ENCODE measurements around the gene GALNS.

GALNS gene

GRCh38 chr16:88796278-88796677 is 60.5 kb downstream of the GALNS start:
- TF ChIP-seq, protein P1, sequence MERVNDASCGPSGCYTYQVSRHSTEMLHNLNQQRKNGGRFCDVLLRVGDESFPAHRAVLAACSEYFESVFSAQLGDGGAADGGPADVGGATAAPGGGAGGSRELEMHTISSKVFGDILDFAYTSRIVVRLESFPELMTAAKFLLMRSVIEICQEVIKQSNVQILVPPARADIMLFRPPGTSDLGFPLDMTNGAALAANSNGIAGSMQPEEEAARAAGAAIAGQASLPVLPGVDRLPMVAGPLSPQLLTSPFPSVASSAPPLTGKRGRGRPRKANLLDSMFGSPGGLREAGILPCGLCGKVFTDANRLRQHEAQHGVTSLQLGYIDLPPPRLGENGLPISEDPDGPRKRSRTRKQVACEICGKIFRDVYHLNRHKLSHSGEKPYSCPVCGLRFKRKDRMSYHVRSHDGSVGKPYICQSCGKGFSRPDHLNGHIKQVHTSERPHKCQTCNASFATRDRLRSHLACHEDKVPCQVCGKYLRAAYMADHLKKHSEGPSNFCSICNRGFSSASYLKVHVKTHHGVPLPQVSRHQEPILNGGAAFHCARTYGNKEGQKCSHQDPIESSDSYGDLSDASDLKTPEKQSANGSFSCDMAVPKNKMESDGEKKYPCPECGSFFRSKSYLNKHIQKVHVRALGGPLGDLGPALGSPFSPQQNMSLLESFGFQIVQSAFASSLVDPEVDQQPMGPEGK (CRISPR knock-in tag; IDR thresholded peaks at IDR 0.05; ENCODE audit: borderline replicate concordance) = no peak
- TF ChIP-seq ARNTL (CRISPR knock-in tag; IDR thresholded peaks at IDR 0.05; ENCODE audit: borderline replicate concordance, low read depth) (no peak), ZC3H10 (CRISPR knock-in tag; IDR thresholded peaks at IDR 0.05) (no peak), BACH2 (CRISPR knock-in tag; IDR thresholded peaks at IDR 0.05; ENCODE audit: borderline replicate concordance) (no peak), TCF4 (CRISPR knock-in tag; IDR thresholded peaks at IDR 0.05; ENCODE audit: borderline replicate concordance) (no peak), PPARA (CRISPR knock-in tag; IDR thresholded peaks at IDR 0.05; ENCODE audit: borderline replicate concordance) (no peak), POU6F1 (CRISPR knock-in tag; IDR thresholded peaks at IDR 0.05; ENCODE audit: borderline replicate concordance, low read depth) (no peak), ZFP30 (CRISPR knock-in tag; IDR thresholded peaks at IDR 0.05) (no peak), CSDC2 (CRISPR knock-in tag; IDR thresholded peaks at IDR 0.05) (no peak), GLIS3 (CRISPR knock-in tag; IDR thresholded peaks at IDR 0.05) (no peak), ISL1 (CRISPR knock-in tag; IDR thresholded peaks at IDR 0.05) (no peak)
- ATAC-seq = no peak

GRCh38 chr16:88793251-88793954 is 63.3 kb downstream of the GALNS start:
- TF ChIP-seq ZNF8 (CRISPR knock-in tag; IDR thresholded peaks at IDR 0.05) = no peak
- no peak for TF ChIP-seq CREB5 (CRISPR knock-in tag; IDR thresholded peaks at IDR 0.05; ENCODE audit: low read depth)
- TF ChIP-seq ZNF70 (CRISPR knock-in tag; IDR thresholded peaks at IDR 0.05) = no peak
- no peak for TF ChIP-seq TOX (CRISPR knock-in tag; IDR thresholded peaks at IDR 0.05; ENCODE audit: borderline replicate concordance)
- TF ChIP-seq ISL1 (CRISPR knock-in tag; IDR thresholded peaks at IDR 0.05) = no peak
- no peak for TF ChIP-seq ZFP3 (CRISPR knock-in tag; IDR thresholded peaks at IDR 0.05)
- no peak for TF ChIP-seq POU6F1 (CRISPR knock-in tag; IDR thresholded peaks at IDR 0.05; ENCODE audit: borderline replicate concordance, low read depth)
- TF ChIP-seq TCF4 (CRISPR knock-in tag; IDR thresholded peaks at IDR 0.05; ENCODE audit: borderline replicate concordance) = no peak
- TF ChIP-seq SNAI2 (CRISPR knock-in tag; IDR thresholded peaks at IDR 0.05) = no peak
- no peak for TF ChIP-seq GLIS3 (CRISPR knock-in tag; IDR thresholded peaks at IDR 0.05)
- TF ChIP-seq ZNF565 (CRISPR knock-in tag; conservative IDR thresholded peaks at IDR 0.05; ENCODE audit: low read depth) = no peak
- TF ChIP-seq, protein P1 (CRISPR knock-in tag; IDR thresholded peaks at IDR 0.05; ENCODE audit: borderline replicate concordance) = no peak
- no peak for TF ChIP-seq ZC3H10 (CRISPR knock-in tag; IDR thresholded peaks at IDR 0.05)
- TF ChIP-seq PPARA (CRISPR knock-in tag; IDR thresholded peaks at IDR 0.05; ENCODE audit: borderline replicate concordance) = no peak
- TF ChIP-seq, protein P2, sequence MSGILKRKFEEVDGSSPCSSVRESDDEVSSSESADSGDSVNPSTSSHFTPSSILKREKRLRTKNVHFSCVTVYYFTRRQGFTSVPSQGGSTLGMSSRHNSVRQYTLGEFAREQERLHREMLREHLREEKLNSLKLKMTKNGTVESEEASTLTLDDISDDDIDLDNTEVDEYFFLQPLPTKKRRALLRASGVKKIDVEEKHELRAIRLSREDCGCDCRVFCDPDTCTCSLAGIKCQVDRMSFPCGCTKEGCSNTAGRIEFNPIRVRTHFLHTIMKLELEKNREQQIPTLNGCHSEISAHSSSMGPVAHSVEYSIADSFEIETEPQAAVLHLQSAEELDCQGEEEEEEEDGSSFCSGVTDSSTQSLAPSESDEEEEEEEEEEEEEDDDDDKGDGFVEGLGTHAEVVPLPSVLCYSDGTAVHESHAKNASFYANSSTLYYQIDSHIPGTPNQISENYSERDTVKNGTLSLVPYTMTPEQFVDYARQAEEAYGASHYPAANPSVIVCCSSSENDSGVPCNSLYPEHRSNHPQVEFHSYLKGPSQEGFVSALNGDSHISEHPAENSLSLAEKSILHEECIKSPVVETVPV (CRISPR knock-in tag; IDR thresholded peaks at IDR 0.05) = no peak
- TF ChIP-seq ESRRG (CRISPR knock-in tag; IDR thresholded peaks at IDR 0.05) = no peak
- TF ChIP-seq ZFP30 (CRISPR knock-in tag; IDR thresholded peaks at IDR 0.05) = no peak
- no peak for TF ChIP-seq CSDC2 (CRISPR knock-in tag; IDR thresholded peaks at IDR 0.05)
- no peak for ATAC-seq

Measured in SK-N-SH treated with all-trans-retinoic acid at 6 μM for 48 hours (cell line).